AG04449 (cell line): ENCODE data around the gene SCN8A.

Experiments
- CTCF ChIA-PET: fragments of 350-600 bp; formaldehyde crosslinking; extraction: SDS; loops from one replicate; lab custom pipeline; 2021; ENCODE audit warnings: antibody characterized with exemption; lab: Yijun Ruan, JAX
- POLR2A ChIA-PET: fragments of 400-600, 350-600 bp; formaldehyde crosslinking; extraction: SDS; loops from one replicate; lab custom pipeline; 2020; ENCODE audit warnings: antibody characterized with exemption, inconsistent platforms; lab: Yijun Ruan, JAX
- DNase-seq: peaks from one replicate; pipeline ENCODE4 v3.0.0-alpha.2; 2010; ENCODE audit warnings: low read depth, low spot score
- H3K4me3 ChIP-seq: 2 replicates; pipeline ENCODE4 v1.5.1; 2011; ENCODE audit warnings: low read depth, mild to moderate bottlenecking, control low read depth, low read length
- CTCF ChIP-seq: IDR thresholded peaks from one replicate; pipeline ENCODE4 v1.5.1; 2011; ENCODE audit warnings: mild to moderate bottlenecking, moderate library complexity, low read length, control low read depth, inconsistent platforms; ENCODE audit not compliant: insufficient read depth; ENCODE audit errors: missing control alignments

SCN8A gene

GRCh38 chr12:51630256-51630880 lies 39.3 kb downstream of the SCN8A start:
- CTCF ChIA-PET, result no interaction called here
- no peak for DNase-seq
- no peak for TF ChIP-seq CTCF
- POLR2A ChIA-PET, result no interaction called here
- no peak overlapping the region for H3K4me3 ChIP-seq

GRCh38 chr12:51630986-51631385 lies 40.0 kb downstream of the SCN8A start:
- ChIA-PET POLR2A (no interaction called here), CTCF (no interaction called here)
- TF ChIP-seq CTCF, result no peak
- H3K4me3 ChIP-seq, result no peak overlapping the region
- DNase-seq, result no peak

- no peak for DNase-seq
- ChIA-PET POLR2A (no interaction called here), CTCF (no interaction called here)
- no peak overlapping the region for H3K4me3 ChIP-seq
- TF ChIP-seq CTCF, result no peak
These were observed 40.6 kb downstream of the SCN8A start for GRCh38 chr12:51631591-51631990.

GRCh38 chr12:51632623-51633022 lies 41.6 kb downstream of the SCN8A start:
- no peak for DNase-seq
- ChIA-PET POLR2A (no interaction called here), CTCF (interaction anchor here (0.8 kb wide), 1 partner anchor 42 kb away, joined by 3 read pairs; no protein-coding TSS in a partner anchor)
- H3K4me3 ChIP-seq, result no peak overlapping the region
- TF ChIP-seq CTCF, result no peak

GRCh38 chr12:51635346-51635745 lies 44.3 kb downstream of the SCN8A start:
- CTCF ChIA-PET, result interaction anchor here (1.1 to 1.9 kb wide), 3 partner anchors 9 to 103 kb away, joined by 3 to 4 read pairs (median 3); no protein-coding TSS in a partner anchor
- no peak overlapping the region for H3K4me3 ChIP-seq
- TF ChIP-seq CTCF, result no peak
- no peak for DNase-seq
- POLR2A ChIA-PET, result no interaction called here

GRCh38 chr12:51636581-51636980 lies 45.5 kb downstream of the SCN8A start:
- CTCF ChIA-PET, result no interaction called here
- H3K4me3 ChIP-seq, result no peak overlapping the region
- POLR2A ChIA-PET, result no interaction called here
- no peak for TF ChIP-seq CTCF
- no peak for DNase-seq
